HG03039 (cell line): Measurements from ENCODE around the gene PAGR1.
"Not testable (repeated sequence)": the region's sequence is repeated elsewhere in the genome, so short reads cannot be mapped to it uniquely, and the experiment has no call there.

Experiments
- ATAC-seq: cut with Tn5 transposase; IDR thresholded peaks from one replicate; pipeline ENCODE4 v1.9.1; 2021; ENCODE audit warnings: mild to moderate bottlenecking, moderate library complexity; ENCODE audit not compliant: unreplicated experiment

PAGR1 gene

GRCh38 chr16:29815793-29816693 is at the start of gene PAGR1:
Gene PAGR1 (plus strand): TSS chr16:29816152. CDS start chr16:29816526, 374 bp downstream.
- peak; percentile 45 for ATAC-seq

GRCh38 chr16:29766571-29766970 is 49.4 kb upstream of the PAGR1 start:
- ATAC-seq = no peak

- ATAC-seq = no peak
Measured at GRCh38 chr16:29767062-29767461, 48.9 kb upstream of the PAGR1 start.

GRCh38 chr16:29769507-29769906 is 46.4 kb upstream of the PAGR1 start:
- ATAC-seq = no peak

- ATAC-seq = no peak
Measured at GRCh38 chr16:29770250-29770929, 45.6 kb upstream of the PAGR1 start.

GRCh38 chr16:29772330-29772729 is 43.6 kb upstream of the PAGR1 start:
- not testable (repeated sequence) for ATAC-seq

- no peak for ATAC-seq
Measured at GRCh38 chr16:29774730-29775129, 41.2 kb upstream of the PAGR1 start.

GRCh38 chr16:29775742-29776408 is 40.1 kb upstream of the PAGR1 start:
- ATAC-seq = no peak

GRCh38 chr16:29777576-29778350 is 38.2 kb upstream of the PAGR1 start, which contains the start of gene ZG16:
Gene ZG16 (plus strand): TSS chr16:29778256. CDS start chr16:29779267, 1,011 bp downstream.
- no peak for ATAC-seq

GRCh38 chr16:29779474-29779873 is 36.5 kb upstream of the PAGR1 start:
- no peak for ATAC-seq

GRCh38 chr16:29783094-29783953 is 32.6 kb upstream of the PAGR1 start:
- not testable (repeated sequence) for ATAC-seq

- ATAC-seq = no peak
Measured at GRCh38 chr16:29784157-29784556, 31.8 kb upstream of the PAGR1 start.

GRCh38 chr16:29784901-29785500 is 31.0 kb upstream of the PAGR1 start:
- ATAC-seq = no peak

GRCh38 chr16:29787155-29787554 is 28.8 kb upstream of the PAGR1 start:
- ATAC-seq = not testable (repeated sequence)

GRCh38 chr16:29789775-29790182 is 26.2 kb upstream of the PAGR1 start:
- no peak for ATAC-seq

GRCh38 chr16:29790183-29790948 is 25.6 kb upstream of the PAGR1 start, which contains the start of gene KIF22:
Gene KIF22 (plus strand): TSS chr16:29790751. CDS start chr16:29790760, 9 bp downstream.
- ATAC-seq = peak; percentile 88

GRCh38 chr16:29790949-29791844 is 24.8 kb upstream of the PAGR1 start:
- ATAC-seq = peak; percentile 10
